ENCODE results near the gene TST. TPM values are rescaled to one million over a fixed set of nuclear protein-coding genes. Genes with fewer than 3 reads are reported as not detected.

Gene TST
- polyA plus RNA-seq, 1 donor: 21.1 TPM

DNA sequence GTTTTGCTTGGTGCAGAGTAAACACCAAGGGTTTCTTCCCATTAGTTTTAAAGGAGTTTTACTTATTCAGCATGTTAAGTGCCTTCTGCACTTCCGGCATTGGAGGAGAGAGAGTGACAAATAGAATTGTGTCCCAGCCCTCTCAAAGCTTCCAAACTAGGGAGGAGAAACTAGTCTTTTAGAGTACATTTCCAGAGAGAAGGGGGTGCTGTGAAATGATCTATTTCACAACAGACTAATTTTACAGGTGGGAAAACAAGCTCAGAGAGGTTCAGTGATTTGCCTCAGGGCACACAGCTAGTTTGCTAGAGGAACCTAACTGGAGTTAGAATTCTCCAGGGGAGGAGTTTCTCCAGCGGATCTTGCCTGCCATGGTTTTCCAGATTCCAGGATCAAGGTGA is 12.9 kb upstream of the TST start:
- no peak for DNase-seq

GRCh38 chr22:37030560-37031281 is 11.5 kb upstream of the TST start:
- no peak for DNase-seq

DNA sequence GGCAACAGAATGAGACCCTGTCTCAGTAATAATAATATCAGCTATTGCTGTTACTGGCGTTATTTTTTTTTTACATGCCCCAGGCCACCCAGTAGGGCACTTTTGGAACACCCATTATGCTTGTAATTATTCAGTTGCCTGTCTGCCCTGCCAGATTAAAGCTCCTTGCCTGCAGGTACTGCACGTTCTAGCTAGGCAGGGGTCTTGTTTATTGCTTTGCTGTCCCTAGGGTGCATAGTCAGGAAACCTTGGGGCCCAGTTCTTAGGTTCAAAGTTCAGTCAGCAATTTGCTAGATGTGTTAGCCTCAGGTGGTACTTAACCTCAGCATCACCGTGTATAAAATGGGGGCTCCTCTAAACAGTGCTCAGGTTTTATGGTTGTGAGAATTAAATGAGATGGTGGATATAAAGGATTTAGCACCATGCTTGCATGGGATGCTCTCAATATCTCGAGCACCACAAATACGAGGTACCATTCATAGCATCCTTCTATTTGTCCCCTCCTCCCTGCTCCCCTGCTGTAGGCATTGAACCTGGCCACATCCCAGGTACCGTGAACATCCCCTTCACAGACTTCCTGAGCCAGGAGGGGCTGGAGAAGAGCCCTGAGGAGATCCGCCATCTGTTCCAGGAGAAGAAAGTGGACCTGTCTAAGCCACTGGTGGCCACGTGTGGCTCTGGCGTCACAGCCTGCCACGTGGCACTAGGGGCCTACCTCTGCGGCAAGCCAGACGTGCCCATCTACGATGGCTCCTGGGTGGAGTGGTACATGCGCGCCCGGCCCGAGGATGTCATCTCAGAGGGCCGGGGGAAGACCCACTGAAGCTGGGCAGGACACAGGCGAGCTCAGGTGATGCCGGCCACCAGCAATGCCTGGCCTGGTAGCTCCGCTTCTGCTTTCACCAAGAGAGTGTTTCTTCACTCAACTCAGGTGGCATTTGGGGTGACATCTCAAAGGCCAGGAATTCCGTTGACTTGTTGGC is 9.7 kb upstream of the TST start:
- no peak for DNase-seq

- no peak for DNase-seq
Measured at GRCh38 chr22:37027556-37027955, 8.3 kb upstream of the TST start.

DNA sequence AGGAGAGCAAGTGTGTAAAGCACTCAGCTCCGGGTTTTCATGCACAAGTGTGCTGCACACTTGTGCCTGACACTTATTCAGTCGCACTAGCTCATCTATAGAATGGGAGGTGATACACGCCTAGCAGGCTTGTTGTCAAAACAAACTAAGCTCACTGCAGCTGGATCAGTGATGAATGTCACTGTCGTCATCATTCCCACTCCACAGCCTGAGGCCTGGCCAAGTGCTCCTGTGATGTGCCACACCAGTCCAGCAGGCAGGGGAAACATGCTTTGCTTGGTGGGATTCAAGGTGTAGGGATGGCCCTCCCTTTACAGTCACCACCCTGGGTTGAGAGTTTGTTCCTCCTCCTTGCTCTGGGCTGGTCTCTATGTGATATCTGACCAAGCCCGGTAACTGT is 7.1 kb upstream of the TST start:
- no peak for DNase-seq

GRCh38 chr22:37025500-37026070 is 6.3 kb upstream of the TST start:
- DNase-seq: no peak

GRCh38 chr22:37024339-37025157 is 5.3 kb upstream of the TST start:
- no peak for DNase-seq

GRCh38 chr22:37023743-37024338 is 4.6 kb upstream of the TST start:
- no peak for DNase-seq

DNA sequence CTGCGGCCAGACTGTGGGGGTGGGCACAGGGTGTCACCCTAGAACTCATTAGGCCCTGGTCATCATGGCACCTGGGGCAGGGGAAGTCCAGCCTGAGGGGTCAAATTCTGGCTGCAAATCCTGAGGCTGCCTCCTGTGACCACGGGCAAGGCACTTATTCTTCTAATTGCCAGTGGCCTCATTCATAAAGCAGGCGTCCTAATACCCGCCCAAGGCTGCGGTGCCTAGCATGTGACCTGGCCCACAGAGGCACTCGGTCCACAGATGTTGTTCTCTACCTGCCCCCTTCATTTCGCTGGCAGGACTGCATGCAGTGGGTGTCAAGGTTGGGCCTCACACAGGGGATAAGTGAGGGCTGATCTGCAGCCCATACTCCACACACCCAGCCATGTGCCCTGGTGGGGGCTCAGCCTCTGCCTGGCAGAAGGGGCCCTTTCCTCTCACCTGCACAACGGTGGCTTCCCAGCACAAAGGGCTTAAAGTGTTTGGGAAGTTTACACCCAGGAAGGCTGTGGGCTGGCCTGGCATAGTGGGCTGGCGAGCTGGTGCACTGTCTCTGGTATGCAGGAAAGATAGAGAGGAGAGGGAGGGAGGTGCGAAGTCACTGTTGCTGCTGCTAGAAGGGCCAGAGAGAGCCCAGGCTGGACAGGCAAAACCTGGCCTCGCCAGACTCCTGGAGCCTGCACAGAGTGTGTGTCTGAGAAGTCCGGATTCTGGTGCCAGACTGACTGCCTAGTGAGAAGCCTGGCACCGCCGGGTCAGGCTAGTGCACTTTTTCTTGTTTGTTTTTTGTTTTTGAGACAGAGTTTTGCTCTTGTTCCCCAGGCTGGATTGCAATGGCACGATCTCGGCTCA is 3.5 kb upstream of the TST start:
- DNase-seq: no peak

- peak; percentile 38 for DNase-seq
Measured at GRCh38 chr22:37021710-37022482, 2.6 kb upstream of the TST start.

DNA sequence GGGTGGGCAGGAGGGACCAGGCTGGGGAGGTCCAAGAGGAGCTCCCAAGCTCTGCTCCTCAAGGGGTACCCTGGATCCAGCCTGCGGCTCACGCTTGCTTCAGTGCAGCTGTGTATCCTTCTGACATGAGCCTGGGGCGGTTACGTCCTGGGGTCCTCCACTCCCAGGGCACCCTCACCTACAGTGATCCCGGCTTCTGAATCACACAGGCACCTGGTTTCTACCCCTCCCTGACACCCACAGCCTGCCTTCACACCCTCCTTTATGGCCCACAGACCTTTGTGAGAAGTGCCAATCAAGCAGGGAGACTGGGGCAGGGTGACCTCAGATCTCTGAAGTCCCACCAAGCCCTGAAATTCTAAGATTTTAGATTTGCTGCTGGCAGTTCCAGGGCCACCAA is 1.8 kb upstream of the TST start:
- DNase-seq: no peak

DNA sequence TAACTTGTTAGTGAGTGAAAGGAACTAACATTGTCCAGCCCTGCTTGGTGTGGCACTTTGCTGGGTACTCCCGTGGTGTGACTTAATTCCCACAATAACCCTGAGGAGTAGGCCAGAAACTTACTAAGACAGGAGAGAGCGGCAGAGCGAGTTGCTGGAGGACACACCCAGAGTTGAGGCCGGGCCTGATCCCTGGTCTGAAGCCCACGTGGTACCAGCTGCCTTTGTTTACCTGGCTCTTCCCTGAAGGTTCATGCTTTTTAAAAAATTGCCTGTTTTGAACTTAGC is 889 bp upstream of the TST start:
- peak; percentile 37 for DNase-seq

DNA sequence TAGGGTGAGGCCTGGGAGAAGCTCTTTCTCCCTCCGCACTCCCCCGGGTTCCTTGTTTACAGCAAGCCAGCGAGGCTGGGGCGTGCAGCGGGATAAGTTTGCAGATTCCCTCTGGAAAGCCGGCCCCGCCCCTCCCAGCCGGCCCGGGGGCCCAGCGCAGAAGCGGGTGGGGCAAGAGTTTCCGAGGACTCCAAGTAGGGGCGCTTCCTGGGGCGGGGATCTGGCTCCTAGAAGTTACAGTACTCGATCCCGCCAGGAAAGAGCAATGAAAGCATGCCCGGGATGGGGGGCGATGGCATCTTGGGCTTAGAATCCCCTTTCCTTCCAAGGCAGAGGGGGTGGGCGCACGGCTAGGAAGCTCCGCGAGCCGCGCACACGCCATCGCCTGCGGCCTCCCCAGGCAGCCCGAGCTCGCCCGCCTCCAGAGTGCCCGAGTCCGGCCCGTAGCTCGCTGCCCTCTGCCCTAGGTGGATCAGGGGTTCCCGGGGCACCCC is 385 bp downstream of the TST start:
- peak; percentile 72 for DNase-seq

DNA sequence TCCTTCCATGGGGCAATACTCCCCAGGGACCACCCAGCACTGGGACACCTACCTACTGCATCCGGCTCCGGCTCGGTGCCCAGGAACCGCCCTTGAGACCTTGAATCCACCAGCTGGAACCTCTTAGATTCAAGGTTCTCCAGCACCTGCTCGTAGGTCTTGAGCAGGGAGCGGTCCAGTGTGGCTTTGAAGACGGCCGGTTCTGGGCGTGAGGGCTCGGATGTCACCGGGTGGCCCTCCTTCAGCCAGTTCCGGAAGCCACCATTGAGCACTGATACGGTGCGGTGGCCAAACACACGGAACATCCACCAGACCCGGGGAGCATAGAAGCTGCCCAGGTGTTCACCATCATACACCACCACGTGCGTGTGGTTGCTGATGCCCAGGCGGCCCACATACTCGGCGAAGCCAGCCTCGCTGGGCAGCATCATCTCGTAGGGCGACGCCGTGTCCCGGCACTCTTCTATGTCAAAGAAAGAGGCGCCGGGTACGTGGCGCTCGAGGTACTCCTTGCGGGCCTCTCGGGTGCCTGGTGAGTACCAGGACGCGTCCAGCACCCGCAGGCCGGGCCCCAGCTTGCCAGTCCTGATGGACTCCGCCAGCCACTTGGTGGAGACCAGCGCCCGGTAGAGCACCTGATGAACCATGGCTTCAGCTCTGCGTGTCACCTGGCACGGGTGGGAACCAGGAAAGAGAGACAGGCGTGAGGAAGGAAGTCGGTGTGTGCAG is 997 bp downstream of the TST start:
- no peak for DNase-seq

DNA sequence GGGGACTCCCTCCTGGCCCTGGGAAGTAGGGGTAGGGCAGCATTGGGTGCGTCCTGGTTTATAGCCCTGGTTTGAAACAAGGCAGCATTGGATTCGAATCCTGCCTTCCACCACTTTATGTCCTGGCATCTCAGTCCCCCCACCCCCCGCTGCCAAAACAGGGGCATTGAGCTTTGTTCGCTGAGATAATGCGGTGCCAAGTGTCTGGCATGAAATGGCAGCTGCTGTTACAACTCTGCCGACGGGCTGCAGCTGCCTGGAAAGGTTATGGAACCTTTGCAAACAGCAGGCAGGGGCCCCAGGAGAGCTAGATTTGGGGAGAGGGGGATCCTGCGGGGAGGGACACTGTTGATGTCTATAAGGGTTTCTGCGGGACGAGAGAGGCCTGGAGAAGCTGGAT is 1.9 kb downstream of the TST start:
- DNase-seq: no peak

DNA sequence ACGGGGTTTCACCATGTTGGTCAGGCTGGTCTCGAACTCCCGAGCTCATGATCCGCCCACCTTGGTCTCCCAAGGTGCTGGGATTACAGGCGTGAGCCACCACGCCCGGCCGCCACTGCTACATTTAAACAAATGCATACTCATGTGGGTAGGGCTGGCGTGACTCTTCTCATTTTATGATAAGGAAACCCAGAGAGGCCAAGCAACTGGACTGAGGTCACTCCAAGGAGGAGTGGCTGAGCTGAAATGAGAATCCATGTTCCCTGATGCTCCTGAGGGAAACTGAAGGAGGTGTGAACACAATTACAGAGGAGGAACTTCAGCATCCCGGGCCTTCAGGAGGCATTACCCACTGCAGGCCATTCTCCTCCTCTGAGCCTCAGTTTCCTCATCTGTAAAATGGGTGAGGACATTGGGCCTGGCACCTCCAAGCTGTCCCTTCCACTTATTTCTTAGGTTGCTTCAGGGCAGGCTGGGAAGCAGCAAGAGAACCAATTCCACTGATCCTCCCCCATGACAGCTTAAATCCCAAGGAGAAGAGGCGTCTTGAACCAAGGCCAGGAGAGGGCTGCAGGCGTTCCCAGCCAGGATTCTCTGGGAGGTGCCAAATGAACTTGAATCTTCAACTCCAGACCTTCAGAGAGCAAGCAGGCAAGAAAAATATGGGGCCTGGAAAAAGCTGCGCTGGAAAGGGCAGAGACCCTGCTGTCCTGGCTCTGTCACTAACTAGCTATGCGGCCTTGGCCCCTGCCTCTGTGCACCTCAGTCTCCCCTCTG is 2.9 kb downstream of the TST start:
- no peak for DNase-seq

DNA sequence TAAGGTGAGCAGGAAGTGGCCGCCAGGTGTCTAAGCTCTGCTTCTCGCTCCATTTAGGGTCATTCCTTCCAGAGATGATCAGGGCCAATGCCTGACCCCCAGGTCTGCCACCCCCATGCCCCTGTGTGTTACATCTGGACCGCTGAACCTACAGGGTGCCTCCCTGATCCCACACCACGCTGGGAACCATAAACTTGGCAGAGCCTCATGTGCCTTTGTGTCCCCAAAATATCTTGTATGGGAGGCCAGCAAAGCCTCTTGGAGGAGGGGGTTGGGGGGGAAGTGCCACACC is 3.7 kb downstream of the TST start:
- DNase-seq: no peak

GRCh38 chr22:37014835-37015586 is 4.2 kb downstream of the TST start:
- DNase-seq: no peak
